Astrocyte of the cerebellum (primary cell): Measurements from ENCODE around the gene MKI67.

ENCODE experiments used
- DNase-seq: peaks from one replicate; pipeline ENCODE4 v3.0.0-alpha.2; 2011; ENCODE audit warnings: low read depth
- H3K4me3 ChIP-seq: 2 replicates; pipeline ENCODE4 v1.5.1; 2011; ENCODE audit warnings: mild to moderate bottlenecking, low read depth, low read length, moderate library complexity
- CTCF ChIP-seq: IDR thresholded peaks from 2 replicates; pipeline ENCODE4 v1.5.1; 2012; ENCODE audit warnings: low read length, low read depth, moderate library complexity, mild to moderate bottlenecking; ENCODE audit errors: missing control alignments
- in situ Hi-C: cut with HindIII; loops from 2 replicates; pipeline ENCODE4 v1.10.0; 2017; ENCODE audit warnings: low sequenced_read_pairs

Gene MKI67

GRCh38 chr10:128047351-128047750 lies 78.9 kb downstream of the MKI67 start:
- DNase-seq, result no peak
- TF ChIP-seq CTCF, result no peak
- in situ Hi-C loops, result no loop called here
- H3K4me3 ChIP-seq, result no peak overlapping the region

- DNase-seq, result no peak
- TF ChIP-seq CTCF, result no peak
- in situ Hi-C loops, result no loop called here
- H3K4me3 ChIP-seq, result no peak overlapping the region
Observed at GRCh38 chr10:128046953-128047290, 79.3 kb downstream of the MKI67 start.
